NCI-H526 treated with DMSO at 0.1 percent for 48 hours (cell line): ENCODE data around the gene ZFX.

ENCODE experiments used
- DNase-seq: peaks from one replicate; lab custom pipeline; 2025; lab: John Stamatoyannopoulos, UW

The ZFX gene

DNA sequence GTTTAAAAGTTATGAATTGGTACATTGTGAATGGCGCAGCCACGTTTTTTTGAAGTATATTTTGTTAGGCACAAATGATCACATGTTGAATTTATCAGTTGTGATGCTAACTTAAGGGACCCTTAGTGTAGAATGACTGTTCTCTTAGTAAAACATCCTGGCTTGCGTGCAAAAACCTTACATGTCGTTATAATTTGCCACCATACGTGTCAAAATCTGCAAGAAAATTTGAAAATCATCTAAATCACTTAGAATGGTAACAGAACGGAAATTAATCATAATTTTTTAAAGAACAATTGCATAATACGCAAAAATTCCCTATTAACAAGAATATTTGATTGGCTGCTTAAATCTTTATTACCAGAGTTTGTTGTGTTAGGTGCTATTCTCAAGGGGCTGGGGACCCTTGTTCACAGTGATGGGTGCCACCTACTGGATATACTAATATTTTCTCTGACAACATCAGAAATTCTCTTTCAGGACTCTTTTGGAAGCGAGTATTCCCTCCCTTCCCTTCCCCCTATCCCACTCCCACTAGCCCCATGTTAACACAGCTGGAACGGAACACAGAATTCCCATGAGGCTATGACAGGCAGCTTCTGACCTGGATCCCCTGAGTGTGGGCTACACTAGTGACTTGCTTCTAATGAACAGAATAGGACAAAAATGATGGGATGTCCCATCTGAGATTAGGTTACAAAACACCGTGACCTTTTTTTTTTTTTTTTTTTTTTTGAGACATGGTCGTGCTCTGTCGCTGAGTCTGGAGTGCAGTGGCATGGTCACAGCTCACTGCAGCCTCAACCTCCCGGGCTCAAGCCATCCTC, 92.5 kb downstream of the ZFX start:
- DNase-seq = peak; percentile 29

DNA sequence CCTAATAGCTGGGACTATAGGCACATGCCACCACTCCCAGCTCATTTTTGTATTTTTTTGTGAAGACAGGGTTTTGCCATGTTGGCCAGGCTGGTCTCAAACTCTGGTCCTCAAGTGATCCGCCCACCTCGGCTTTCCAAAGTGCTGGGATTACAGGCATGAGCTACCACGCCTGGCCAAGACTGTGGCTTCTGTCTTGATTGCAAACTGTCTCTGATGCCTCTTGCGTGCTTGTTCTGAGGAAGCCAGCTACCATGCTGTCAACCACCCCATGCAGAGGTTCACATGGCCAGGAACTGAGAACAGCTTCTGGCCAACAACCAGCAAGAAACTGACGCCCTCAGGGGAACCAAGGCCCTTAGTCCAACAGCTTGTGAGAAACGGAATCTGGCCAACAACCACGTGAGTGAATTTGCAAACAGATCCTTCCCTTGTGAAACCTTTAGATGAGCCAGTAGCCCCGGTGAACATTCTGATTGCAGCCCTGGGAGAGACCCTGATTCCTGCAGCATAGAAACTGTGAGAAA, 93.2 kb downstream of the ZFX start:
- DNase-seq = no peak

DNA sequence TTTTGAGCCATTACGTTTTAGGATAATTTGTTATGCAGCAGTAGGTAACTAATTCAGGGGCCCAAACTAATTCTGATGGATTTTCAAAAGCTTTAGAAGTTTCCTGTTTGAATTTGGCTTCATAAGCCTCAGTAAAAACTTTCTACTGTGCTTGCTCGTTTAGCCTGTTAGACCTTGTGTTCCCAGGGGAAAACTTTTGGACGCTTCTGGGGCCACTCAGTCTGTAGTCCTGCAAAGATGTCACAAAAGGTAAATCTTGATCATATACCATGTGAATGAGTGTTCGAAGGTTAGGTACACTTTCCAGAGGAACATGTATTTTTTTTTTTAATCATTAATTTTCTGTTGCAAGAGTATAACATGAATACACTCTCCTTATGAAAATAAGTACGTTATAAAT, 93.7 kb downstream of the ZFX start:
- no peak for DNase-seq

DNA sequence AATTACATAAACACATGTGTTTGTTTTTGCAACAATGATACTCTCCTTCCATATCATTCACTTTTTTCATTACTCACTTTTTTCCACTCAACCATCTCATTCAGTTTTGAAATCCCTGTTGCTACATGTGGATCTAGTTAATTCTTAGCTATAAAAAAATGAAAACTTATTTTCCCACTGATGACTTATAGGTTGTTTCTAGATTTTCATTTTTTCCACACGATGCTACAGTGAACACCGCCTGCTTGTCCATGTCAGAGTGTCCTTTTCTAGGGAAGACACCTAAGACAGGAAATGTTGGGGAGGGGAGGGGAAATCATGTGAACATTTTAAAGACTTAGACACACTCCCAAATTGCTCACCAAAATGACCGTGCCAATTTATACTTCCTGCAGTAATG, 94.2 kb downstream of the ZFX start:
- DNase-seq = no peak

DNA sequence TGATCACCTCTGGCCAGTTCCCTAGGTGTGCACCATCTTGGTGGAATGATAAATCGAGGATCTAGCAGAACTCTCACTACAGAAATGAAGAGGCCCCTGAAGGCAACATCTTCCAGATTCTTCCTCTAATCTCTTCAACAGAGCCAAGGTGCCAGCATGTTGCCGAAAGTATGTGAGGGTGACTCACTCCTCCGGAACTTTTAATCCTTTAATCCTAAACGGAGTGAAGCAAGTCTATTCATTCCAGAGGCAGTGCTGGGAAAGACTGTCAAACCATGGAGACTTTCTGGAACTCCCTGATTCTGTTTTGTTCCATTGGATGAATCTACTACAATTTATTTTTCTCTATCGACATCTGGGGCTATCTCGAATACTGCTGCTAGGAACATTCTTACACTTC, 95.7 kb downstream of the ZFX start:
- DNase-seq = no peak

DNA sequence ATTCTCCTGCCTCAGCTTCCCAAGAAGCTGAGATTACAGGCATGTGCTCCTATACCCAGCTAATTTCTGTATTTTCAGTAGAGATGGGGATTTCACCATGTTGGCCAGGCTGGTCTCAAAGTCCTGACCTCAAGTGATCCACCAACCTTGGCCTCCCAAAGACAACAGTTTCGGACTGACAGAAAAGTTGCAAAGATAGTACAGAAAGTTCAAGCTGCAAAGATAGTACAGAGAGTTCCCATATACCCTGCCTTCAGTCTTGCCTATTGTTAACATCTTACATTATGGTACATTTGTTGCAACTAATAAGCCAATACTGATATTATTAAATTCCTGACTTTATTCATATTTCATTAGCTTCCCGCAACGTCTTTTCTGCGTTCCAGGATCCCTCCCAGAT, 98.5 kb downstream of the ZFX start:
- DNase-seq = no peak

DNA sequence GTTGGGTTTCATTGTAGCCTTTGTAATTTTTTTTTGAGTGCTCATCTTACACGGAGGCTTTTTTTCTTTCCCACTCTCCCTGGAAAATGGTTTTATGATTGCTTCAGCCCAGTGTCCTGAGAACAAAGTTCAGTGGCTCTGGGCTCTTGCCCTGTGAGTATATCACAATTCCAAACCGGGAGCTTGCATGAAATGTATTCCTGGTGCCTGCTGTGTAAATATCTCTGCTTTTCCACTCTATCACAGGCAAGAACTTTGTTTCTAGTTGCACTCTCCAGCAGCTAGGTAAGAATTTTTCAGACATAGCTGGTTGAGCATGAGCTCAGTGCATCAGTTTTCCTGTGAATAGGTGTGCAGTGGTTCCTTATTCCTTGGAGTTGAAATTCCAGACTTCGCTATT, 103.5 kb downstream of the ZFX start:
- no peak for DNase-seq

DNA sequence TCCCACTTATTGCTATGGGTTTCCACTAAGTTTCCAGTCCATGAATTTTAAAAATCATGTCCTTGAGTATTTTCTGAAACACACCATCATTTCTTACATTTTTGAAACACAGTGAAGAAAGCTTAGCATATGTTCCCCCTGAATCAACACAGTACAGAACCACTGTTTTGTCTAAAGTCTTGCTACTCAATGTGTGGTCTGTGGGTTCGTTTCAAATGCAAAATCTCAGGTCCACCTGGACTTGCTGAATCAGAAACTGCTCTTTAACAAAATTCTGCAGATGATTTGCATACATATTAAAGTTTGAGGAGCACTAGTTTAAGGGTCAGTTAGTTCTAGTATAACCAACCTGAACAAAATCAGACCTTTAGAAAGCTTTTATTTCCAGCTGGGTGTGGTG, 103.9 kb downstream of the ZFX start:
- no peak for DNase-seq

DNA sequence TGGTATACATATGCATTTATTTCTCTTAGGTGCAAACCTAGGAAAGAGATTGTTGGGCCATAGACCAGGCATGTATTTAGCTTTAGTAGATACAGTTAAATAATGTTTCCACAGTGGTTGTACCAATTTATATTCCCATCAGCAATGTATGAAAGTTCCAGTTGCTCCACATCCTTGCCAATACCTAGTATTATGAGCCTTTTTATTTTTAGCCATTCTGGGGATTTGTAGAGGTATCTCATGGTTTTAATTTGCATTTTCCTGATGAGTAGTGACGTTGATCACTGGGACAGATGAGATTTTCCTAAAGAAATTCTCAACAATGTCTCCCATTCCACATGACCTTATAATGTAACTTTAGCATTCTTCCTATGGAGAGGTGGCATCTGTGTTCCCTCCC, 107.5 kb downstream of the ZFX start:
- DNase-seq = no peak

DNA sequence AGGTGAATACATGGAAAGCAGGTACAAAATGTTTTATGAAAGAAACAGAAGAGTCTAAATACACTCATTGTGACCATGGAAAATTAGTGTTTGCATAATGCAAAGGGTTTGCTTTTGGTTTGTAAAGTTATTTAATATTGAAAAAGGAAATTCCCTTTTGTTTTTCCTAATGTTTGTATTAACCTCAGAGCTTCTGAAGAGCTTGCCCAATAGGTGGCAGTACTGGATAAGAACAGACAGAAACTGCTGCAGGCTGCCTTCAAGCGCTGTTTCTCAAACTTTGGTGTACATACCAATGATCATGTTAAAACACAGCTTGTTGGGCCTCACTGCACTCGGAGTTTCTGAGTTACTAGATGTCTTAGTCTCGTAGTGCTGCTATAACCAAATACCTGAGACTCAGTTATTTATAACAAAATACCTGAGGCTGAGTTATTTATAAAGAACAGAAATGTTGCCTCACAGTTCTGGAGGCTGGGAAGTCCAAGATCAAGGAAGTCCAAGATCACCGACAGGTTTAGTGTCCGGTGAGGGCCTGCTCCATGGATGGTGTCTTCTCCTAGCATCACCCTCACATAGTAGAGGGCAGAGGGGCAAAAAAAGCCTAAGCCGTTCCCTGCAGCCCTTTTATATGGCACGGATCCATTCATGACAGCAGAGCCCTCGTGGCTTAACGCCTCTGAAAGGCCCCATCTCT, 110.2 kb downstream of the ZFX start:
- DNase-seq = peak; percentile 53

DNA sequence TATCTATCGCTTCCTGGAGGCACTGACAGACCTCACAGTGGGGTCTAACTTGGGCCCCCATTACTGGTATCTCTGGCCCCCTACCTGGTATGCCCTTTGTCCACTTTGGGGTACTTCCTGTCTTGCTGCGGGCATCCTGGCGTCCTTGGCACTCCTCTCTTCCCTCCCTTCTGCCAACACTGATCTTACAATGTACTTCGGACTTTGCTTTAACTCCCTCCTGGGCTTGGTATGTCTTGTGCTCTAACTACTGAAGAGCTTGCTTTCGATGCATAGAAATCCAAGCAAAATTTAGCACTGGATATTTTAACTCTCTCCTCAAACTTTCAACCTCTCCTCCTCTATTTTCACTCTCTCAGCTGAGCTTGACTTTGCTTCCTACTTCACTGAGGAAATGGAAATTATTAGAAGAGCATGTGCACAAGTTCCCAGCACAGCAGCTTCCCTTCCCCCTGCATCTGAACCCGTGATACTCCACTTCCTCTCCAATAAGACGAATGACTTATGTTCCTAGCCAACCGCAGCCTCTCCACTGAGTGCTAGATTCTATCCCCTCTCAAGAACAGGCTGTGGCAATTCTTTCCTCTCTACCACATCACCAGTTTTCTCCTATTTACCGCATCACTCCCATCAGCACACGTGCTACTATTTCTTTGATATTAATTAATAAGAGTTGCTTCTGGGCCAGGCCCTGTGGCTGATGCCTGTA, 111.5 kb downstream of the ZFX start:
- no peak for DNase-seq

DNA sequence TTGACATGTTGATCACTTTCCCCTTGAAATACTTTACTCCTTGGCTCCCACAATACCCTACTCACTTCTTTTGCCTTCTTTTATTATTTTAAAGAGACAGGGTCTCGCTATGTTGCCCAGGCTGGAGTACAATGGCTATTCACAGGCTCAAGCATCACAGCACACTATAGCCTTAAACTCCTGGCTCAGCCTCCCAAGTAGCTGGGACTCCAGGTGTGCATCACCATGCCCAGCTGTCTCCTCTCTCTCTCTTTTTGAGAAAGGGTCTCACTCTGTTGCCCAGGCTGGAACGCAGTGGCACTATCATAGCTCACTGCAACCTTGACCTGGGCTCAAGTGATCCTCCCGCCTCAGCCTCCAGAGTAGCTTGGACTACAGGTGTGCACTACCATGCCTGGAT, 112.8 kb downstream of the ZFX start:
- DNase-seq = no peak

DNA sequence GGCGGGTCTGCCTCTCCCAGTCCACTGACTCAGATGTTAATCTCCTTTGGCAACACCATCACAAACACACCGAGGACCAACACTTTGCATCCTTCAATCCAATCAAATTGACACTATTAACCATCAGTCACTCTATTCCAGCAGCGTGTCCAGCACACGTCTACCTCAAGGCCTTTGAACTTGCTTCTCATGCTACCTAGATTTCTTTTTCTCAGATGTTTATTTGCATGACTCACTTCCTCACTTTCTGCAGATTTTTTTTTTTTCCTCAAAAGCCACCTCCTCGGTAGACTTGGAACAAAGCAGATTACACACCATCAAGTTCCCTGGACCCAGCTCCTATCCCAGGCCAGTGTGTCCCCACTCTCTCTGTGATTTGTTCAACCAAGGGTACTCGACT, 114.9 kb downstream of the ZFX start:
- DNase-seq = no peak
